ENCODE measurements around the gene TRIO.

The TRIO gene

GRCh38 chr5:14402424-14402823 is 259.3 kb downstream of the TRIO start:
- no peak for DNase-seq

- no peak for DNase-seq
Observed at GRCh38 chr5:14404780-14405179, 261.6 kb downstream of the TRIO start.

- no peak for DNase-seq
Observed at GRCh38 chr5:14405267-14405666, 262.1 kb downstream of the TRIO start.

- DNase-seq = no peak
Observed at GRCh38 chr5:14405706-14406553, 262.8 kb downstream of the TRIO start.

- no peak for DNase-seq
Observed at GRCh38 chr5:14406554-14406849, 263.4 kb downstream of the TRIO start.

GRCh38 chr5:14407051-14407450 is 263.9 kb downstream of the TRIO start:
- no peak for DNase-seq

GRCh38 chr5:14407746-14408175 is 264.6 kb downstream of the TRIO start:
- no peak for DNase-seq

- DNase-seq = no peak
Observed at GRCh38 chr5:14408969-14409586, 265.9 kb downstream of the TRIO start.

GRCh38 chr5:14410068-14410393 is 266.9 kb downstream of the TRIO start:
- DNase-seq = no peak

- no peak for DNase-seq
Observed at GRCh38 chr5:14410394-14411201, 267.5 kb downstream of the TRIO start.

GRCh38 chr5:14411216-14411615 is 268.1 kb downstream of the TRIO start:
- DNase-seq = no peak

GRCh38 chr5:14413331-14413750 is 270.2 kb downstream of the TRIO start:
- no peak for DNase-seq

GRCh38 chr5:14414007-14414406 is 270.9 kb downstream of the TRIO start:
- DNase-seq = no peak

GRCh38 chr5:14414656-14415023 is 271.5 kb downstream of the TRIO start:
- no peak for DNase-seq

GRCh38 chr5:14415024-14415697 is 272.0 kb downstream of the TRIO start:
- no peak for DNase-seq

GRCh38 chr5:14415698-14416074 is 272.5 kb downstream of the TRIO start:
- no peak for DNase-seq

- DNase-seq = no peak
Observed at GRCh38 chr5:14416621-14417275, 273.6 kb downstream of the TRIO start.

GRCh38 chr5:14417276-14417730 is 274.2 kb downstream of the TRIO start:
- no peak for DNase-seq

- no peak for DNase-seq
Observed at GRCh38 chr5:14417792-14418765, 274.9 kb downstream of the TRIO start.

GRCh38 chr5:14419686-14420085 is 276.5 kb downstream of the TRIO start:
- no peak for DNase-seq

- no peak for DNase-seq
Observed at GRCh38 chr5:14420101-14420811, 277.1 kb downstream of the TRIO start.
